Ammon's horn (tissue), 1 donor: ENCODE data around the gene CHAF1A.

Experiments used
- DNase-seq: peaks from one replicate; pipeline ENCODE4 v3.0.0-alpha.2; 2016; ENCODE audit warnings: low spot score

The CHAF1A gene

GRCh38 chr19:4380254-4380727, 22.1 kb upstream of the CHAF1A start:
- DNase-seq: no peak

- no peak for DNase-seq
Observed at GRCh38 chr19:4385291-4386040, 17.0 kb upstream of the CHAF1A start.

GRCh38 chr19:4386041-4386782, 16.2 kb upstream of the CHAF1A start:
- peak; percentile 82 for DNase-seq

GRCh38 chr19:4388337-4389063, 13.9 kb upstream of the CHAF1A start:
- DNase-seq: no peak

- DNase-seq: no peak
Observed at GRCh38 chr19:4389064-4389375, 13.4 kb upstream of the CHAF1A start.

GRCh38 chr19:4389511-4390016, 12.9 kb upstream of the CHAF1A start:
- DNase-seq: no peak

GRCh38 chr19:4390017-4390566, 12.3 kb upstream of the CHAF1A start:
- DNase-seq: peak; percentile 59

- no peak for DNase-seq
Observed at GRCh38 chr19:4390567-4391305, 11.7 kb upstream of the CHAF1A start.

GRCh38 chr19:4391306-4391693, 11.1 kb upstream of the CHAF1A start:
- DNase-seq: no peak

GRCh38 chr19:4391701-4392483, 10.5 kb upstream of the CHAF1A start:
- DNase-seq: no peak

- DNase-seq: no peak
Observed at GRCh38 chr19:4393947-4394590, 8.4 kb upstream of the CHAF1A start.

GRCh38 chr19:4396949-4397783, 5.3 kb upstream of the CHAF1A start:
- DNase-seq: no peak

GRCh38 chr19:4399812-4400134, 2.7 kb upstream of the CHAF1A start:
- DNase-seq: no peak

- DNase-seq: peak; percentile 95
Observed at GRCh38 chr19:4400135-4400936, 2.1 kb upstream of the CHAF1A start, which contains the start of gene SH3GL1. Gene SH3GL1, minus strand, starts transcription at chr19:4400547. Its CDS starts 179 bp downstream, at chr19:4400368.

- DNase-seq: no peak
Observed at GRCh38 chr19:4401769-4402170, 670 bp upstream of the CHAF1A start.

GRCh38 chr19:4403005-4403761, 743 bp downstream of the CHAF1A start:
- no peak for DNase-seq

- DNase-seq: no peak
Observed at GRCh38 chr19:4405977-4406376, 3.5 kb downstream of the CHAF1A start.

GRCh38 chr19:4406626-4407025, 4.2 kb downstream of the CHAF1A start:
- no peak for DNase-seq
